Measurements from ENCODE around the gene MAP1LC3B. TPM values are rescaled to one million over a fixed set of nuclear protein-coding genes. Genes with fewer than 3 reads are reported as not detected.

MAP1LC3B gene
- total RNA-seq, 1 experiment from 2014 or later, result 74.7 TPM

DNA sequence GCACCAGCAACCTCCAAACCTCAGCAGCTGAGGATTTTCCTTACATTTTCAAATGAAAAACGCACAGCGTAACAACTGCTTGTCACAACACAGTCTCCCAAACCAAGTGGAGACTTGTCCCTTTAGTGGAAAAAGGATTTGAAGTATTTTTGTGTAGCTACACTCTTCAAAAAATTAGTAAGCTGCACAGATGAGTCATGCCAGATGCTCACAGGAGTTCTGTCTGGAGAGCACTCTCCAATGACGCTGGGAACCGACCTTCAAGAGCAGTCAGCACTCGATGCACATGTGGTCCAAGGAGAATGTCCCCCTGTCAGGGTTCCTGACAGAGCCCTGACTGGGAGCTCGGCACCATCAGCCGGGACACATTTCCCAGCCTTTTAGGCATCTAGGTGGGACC lies 39.8 kb downstream of the MAP1LC3B start:
- Histone ChIP-seq H3K36me3 (ENCODE audit: insufficient read depth, low read length, poor library complexity, severe bottlenecking) (no peaks in the 10 kb centered on the region), H3K27ac (ENCODE audit: low read depth, low read length, poor library complexity, severe bottlenecking) (no peak overlapping the region), H3K9me3 (ENCODE audit: low read depth, low read length, poor library complexity, severe bottlenecking) (no peaks in the 10 kb centered on the region), H3K4me3 (ENCODE audit: low read depth, low read length, poor library complexity, severe bottlenecking) (no peak overlapping the region), H3K27me3 (replicated peaks; ENCODE audit: insufficient read depth, low read depth, low read length, poor library complexity) (no peaks in the 10 kb centered on the region), H3K4me1 (ENCODE audit: insufficient read depth, low read length, poor library complexity, severe bottlenecking) (peaks cover 13% of the 10 kb centered on the region)
- DNase-seq (ENCODE audit: low spot score), result peak; percentile 21
- CTCF ChIA-PET, result no interaction called here
- no TSS peak for BruUV-seq (replicated peaks)
- POLR2A ChIA-PET (ENCODE audit: low non-redundant PET), result no interaction called here
- no peak for TF ChIP-seq EZH2 (IDR thresholded peaks at IDR 0.05; ENCODE audit: borderline replicate concordance, low read depth, low read length, poor library complexity, severe bottlenecking)
- TF ChIP-seq, protein P1, sequence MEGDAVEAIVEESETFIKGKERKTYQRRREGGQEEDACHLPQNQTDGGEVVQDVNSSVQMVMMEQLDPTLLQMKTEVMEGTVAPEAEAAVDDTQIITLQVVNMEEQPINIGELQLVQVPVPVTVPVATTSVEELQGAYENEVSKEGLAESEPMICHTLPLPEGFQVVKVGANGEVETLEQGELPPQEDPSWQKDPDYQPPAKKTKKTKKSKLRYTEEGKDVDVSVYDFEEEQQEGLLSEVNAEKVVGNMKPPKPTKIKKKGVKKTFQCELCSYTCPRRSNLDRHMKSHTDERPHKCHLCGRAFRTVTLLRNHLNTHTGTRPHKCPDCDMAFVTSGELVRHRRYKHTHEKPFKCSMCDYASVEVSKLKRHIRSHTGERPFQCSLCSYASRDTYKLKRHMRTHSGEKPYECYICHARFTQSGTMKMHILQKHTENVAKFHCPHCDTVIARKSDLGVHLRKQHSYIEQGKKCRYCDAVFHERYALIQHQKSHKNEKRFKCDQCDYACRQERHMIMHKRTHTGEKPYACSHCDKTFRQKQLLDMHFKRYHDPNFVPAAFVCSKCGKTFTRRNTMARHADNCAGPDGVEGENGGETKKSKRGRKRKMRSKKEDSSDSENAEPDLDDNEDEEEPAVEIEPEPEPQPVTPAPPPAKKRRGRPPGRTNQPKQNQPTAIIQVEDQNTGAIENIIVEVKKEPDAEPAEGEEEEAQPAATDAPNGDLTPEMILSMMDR (conservative IDR thresholded peaks at IDR 0.05; ENCODE audit: low read depth, low read length), result no peak
- intact Hi-C loops (cut with micrococcal nuclease; ENCODE audit: unreplicated experiment), result no loop called here

DNA sequence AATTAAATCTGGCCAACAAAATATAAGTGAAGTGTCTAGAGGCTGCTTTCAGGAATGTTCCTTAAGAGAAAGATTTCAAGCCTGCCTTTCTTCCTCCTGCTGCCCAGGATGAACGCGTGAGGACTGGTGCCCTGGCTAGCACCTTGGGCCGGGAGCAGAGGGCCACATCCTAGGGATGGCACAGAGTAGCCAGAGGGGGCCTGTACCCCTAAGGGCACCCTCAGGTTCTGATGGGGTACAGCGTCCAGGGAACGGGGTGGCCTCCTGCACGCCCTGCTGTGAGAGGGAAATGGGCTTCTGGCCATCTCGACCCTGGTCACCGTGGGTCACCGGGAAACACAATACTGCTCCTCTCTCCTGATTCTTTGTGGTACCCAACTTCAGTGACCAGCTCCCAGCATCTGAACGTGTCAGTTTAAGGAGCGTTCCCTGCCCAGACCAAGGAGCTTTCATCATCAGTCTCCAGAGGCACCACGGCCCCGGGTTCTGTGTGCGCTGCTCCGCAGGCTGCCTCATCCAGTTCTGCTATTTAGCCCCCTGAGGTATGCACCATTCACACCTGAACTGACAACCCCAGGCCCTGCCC lies 40.3 kb downstream of the MAP1LC3B start:
- intact Hi-C loops (cut with micrococcal nuclease; ENCODE audit: unreplicated experiment), result no loop called here
- Histone ChIP-seq H3K4me3 (ENCODE audit: low read depth, low read length, poor library complexity, severe bottlenecking) (no peak overlapping the region), H3K9me3 (ENCODE audit: low read depth, low read length, poor library complexity, severe bottlenecking) (no peaks in the 10 kb centered on the region), H3K27me3 (replicated peaks; ENCODE audit: insufficient read depth, low read depth, low read length, poor library complexity) (no peaks in the 10 kb centered on the region), H3K4me1 (ENCODE audit: insufficient read depth, low read length, poor library complexity, severe bottlenecking) (peaks cover 13% of the 10 kb centered on the region), H3K27ac (ENCODE audit: low read depth, low read length, poor library complexity, severe bottlenecking) (no peak overlapping the region), H3K36me3 (ENCODE audit: insufficient read depth, low read length, poor library complexity, severe bottlenecking) (no peaks in the 10 kb centered on the region)
- POLR2A ChIA-PET (ENCODE audit: low non-redundant PET), result no interaction called here
- TF ChIP-seq, protein P1 (conservative IDR thresholded peaks at IDR 0.05; ENCODE audit: low read depth, low read length), result no peak
- no peak for TF ChIP-seq EZH2 (IDR thresholded peaks at IDR 0.05; ENCODE audit: borderline replicate concordance, low read depth, low read length, poor library complexity, severe bottlenecking)
- no peak for DNase-seq (ENCODE audit: low spot score)
- no TSS peak for BruUV-seq (replicated peaks)
- CTCF ChIA-PET, result no interaction called here

DNA sequence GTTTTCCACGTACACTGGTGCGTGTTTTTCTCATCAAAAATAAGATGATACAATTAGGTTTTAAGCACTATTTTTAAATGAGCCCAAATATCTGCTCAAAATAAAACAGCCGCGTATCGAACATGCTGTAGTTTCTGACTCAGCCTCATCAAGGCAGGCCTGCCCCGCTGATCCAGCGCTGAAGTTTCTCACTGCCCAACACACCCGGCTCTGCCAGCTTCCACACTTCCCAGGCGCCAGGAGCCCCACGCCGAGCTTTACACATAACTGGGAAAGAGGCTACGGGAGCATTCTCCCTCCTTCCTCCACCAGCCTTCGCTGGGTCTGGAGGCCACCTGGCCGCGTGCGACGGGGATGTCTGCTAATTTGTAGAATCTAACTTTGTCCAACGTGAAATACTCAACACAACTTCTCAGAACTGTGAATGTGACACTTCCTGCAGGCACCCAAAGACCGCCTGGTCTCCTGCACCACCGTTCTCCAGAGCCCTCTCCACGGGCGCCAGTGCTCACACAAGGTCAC lies 42.1 kb downstream of the MAP1LC3B start:
- H3K27me3 ChIP-seq (replicated peaks; ENCODE audit: insufficient read depth, low read depth, low read length, poor library complexity), result no peaks in the 10 kb centered on the region
- CTCF ChIA-PET, result no interaction called here
- H3K4me3 ChIP-seq (ENCODE audit: low read depth, low read length, poor library complexity, severe bottlenecking), result no peak overlapping the region
- peaks cover 13% of the 10 kb centered on the region for H3K4me1 ChIP-seq (ENCODE audit: insufficient read depth, low read length, poor library complexity, severe bottlenecking)
- H3K9me3 ChIP-seq (ENCODE audit: low read depth, low read length, poor library complexity, severe bottlenecking), result no peaks in the 10 kb centered on the region
- H3K36me3 ChIP-seq (ENCODE audit: insufficient read depth, low read length, poor library complexity, severe bottlenecking), result no peaks in the 10 kb centered on the region
- no peak overlapping the region for H3K27ac ChIP-seq (ENCODE audit: low read depth, low read length, poor library complexity, severe bottlenecking)
- TF ChIP-seq, protein P1 (conservative IDR thresholded peaks at IDR 0.05; ENCODE audit: low read depth, low read length), result no peak
- no peak for TF ChIP-seq EZH2 (IDR thresholded peaks at IDR 0.05; ENCODE audit: borderline replicate concordance, low read depth, low read length, poor library complexity, severe bottlenecking)
- no TSS peak for BruUV-seq (replicated peaks)
- DNase-seq (ENCODE audit: low spot score), result no peak
- POLR2A ChIA-PET (ENCODE audit: low non-redundant PET), result no interaction called here
- intact Hi-C loops (cut with micrococcal nuclease; ENCODE audit: unreplicated experiment), result no loop called here

All from A673 (cell line).